Lower lobe of right lung (tissue), 2 donors: ENCODE measurements around the gene PDRG1. TPM values are rescaled to one million over a fixed set of nuclear protein-coding genes. Genes with fewer than 3 reads are reported as not detected.

Experiments used
- ATAC-seq, 2 donors: fragments of 200-7000 bp; cut with Tn5 transposase; one replicate each; pipeline ENCODE4 v1.9.1; 2020 to 2022; ENCODE audit warnings: mild to moderate bottlenecking in 2 of 2, moderate library complexity in 2 of 2
- DNase-seq: peaks from one replicate; pipeline ENCODE4 v3.0.0-alpha.2; 2020
- H3K27ac ChIP-seq: fragments of 200-600 bp; one replicate; pipeline ENCODE4 v1.8.0; 2022
- H3K27me3 ChIP-seq: fragments of 200-600 bp; one replicate; pipeline ENCODE4 v1.8.0; 2022; ENCODE audit warnings: low read depth
- H3K36me3 ChIP-seq: fragments of 200-600 bp; one replicate; pipeline ENCODE4 v1.8.0; 2022; ENCODE audit warnings: mild to moderate bottlenecking
- H3K4me1 ChIP-seq: fragments of 200-600 bp; one replicate; pipeline ENCODE4 v1.8.0; 2022
- H3K4me3 ChIP-seq: fragments of 200-600 bp; one replicate; pipeline ENCODE4 v1.8.0; 2022; ENCODE audit warnings: mild to moderate bottlenecking
- H3K9me3 ChIP-seq: fragments of 200-600 bp; one replicate; pipeline ENCODE4 v1.8.0; 2022
- CTCF ChIP-seq: fragments of 200-600 bp; IDR thresholded peaks from one replicate; pipeline ENCODE4 v1.8.0; 2022; ENCODE audit warnings: antibody characterized with exemption, mild to moderate bottlenecking
- intact Hi-C: fragments of 100-400 bp; cut with DNase I; formaldehyde crosslinking; loops from one replicate; pipeline ENCODE4 v1.11.0; 2022
- total RNA-seq: library from RNA; stranded (reverse); fragmentation: NEBNext Ultra II Directional; extraction: Animal tissue kit (Norgen Biotek cat#: 25700); gene quantifications from one replicate; pipeline ENCODE4 v1.2.1, GENCODE V29; 2021
- donor health status: DM: no; HTN: yes; CAD: no; lungs with severe emphysema.

Gene PDRG1
- total RNA-seq, 1 donor from 2014 or later: 9.4 TPM

- Histone ChIP-seq H3K4me1 (no peaks in the 10 kb centered on the region), H3K4me3 (no peak overlapping the region), H3K9me3 (no peaks in the 10 kb centered on the region), H3K36me3 (no peaks in the 10 kb centered on the region), H3K27me3 (no peaks in the 10 kb centered on the region), H3K27ac (no peak overlapping the region)
- no peak for ATAC-seq
- intact Hi-C loops: no loop called here
- TF ChIP-seq CTCF: no peak
- DNase-seq: no peak
Measured at GRCh38 chr20:31903627-31904386, 48.0 kb downstream of the PDRG1 start.

GRCh38 chr20:31901615-31902014 is 50.2 kb downstream of the PDRG1 start:
- no peaks in the 10 kb centered on the region for H3K27me3 ChIP-seq
- no peak overlapping the region for H3K4me3 ChIP-seq
- no peaks in the 10 kb centered on the region for H3K9me3 ChIP-seq
- TF ChIP-seq CTCF: no peak
- intact Hi-C loops: no loop called here
- no peaks in the 10 kb centered on the region for H3K36me3 ChIP-seq
- DNase-seq: no peak
- no peak overlapping the region for H3K27ac ChIP-seq
- ATAC-seq: no peak
- no peaks in the 10 kb centered on the region for H3K4me1 ChIP-seq

- Histone ChIP-seq H3K4me3 (no peak overlapping the region), H3K4me1 (peaks cover 11% of the 10 kb centered on the region), H3K27me3 (no peaks in the 10 kb centered on the region), H3K36me3 (no peaks in the 10 kb centered on the region), H3K27ac (no peak overlapping the region), H3K9me3 (no peaks in the 10 kb centered on the region)
- no peak for TF ChIP-seq CTCF
- intact Hi-C loops: no loop called here
- no peak for DNase-seq
- ATAC-seq: no peak
Measured at GRCh38 chr20:31897541-31897940, 54.3 kb downstream of the PDRG1 start.

GRCh38 chr20:31896049-31896448 is 55.8 kb downstream of the PDRG1 start:
- DNase-seq (no peak), ATAC-seq (no peak)
- Histone ChIP-seq H3K36me3 (no peaks in the 10 kb centered on the region), H3K27me3 (no peaks in the 10 kb centered on the region), H3K4me1 (peaks cover 11% of the 10 kb centered on the region), H3K4me3 (no peak overlapping the region), H3K27ac (no peak overlapping the region), H3K9me3 (no peaks in the 10 kb centered on the region)
- intact Hi-C loops: no loop called here
- no peak for TF ChIP-seq CTCF

- peaks cover 11% of the 10 kb centered on the region for H3K4me1 ChIP-seq
- H3K36me3 ChIP-seq: no peaks in the 10 kb centered on the region
- no peak for TF ChIP-seq CTCF
- no peaks in the 10 kb centered on the region for H3K27me3 ChIP-seq
- peak overlapping the region; percentile 71 for H3K27ac ChIP-seq
- ATAC-seq (peak; percentile 98 to 99), DNase-seq (peak; percentile 56)
- H3K9me3 ChIP-seq: no peaks in the 10 kb centered on the region
- no peak overlapping the region for H3K4me3 ChIP-seq
- intact Hi-C loops: no loop called here
Measured at GRCh38 chr20:31894980-31895675, 56.7 kb downstream of the PDRG1 start.

Other genes starting within 250 kb of the PDRG1 start
- gene BCL2L1, start 229.2 kb downstream of the PDRG1 start, total RNA-seq: 126 TPM
- gene TPX2, start 212.8 kb downstream of the PDRG1 start, total RNA-seq: 1.9 TPM
- not detected for gene MYLK2, start 132.7 kb downstream of the PDRG1 start, total RNA-seq
- gene FOXS1, start 106.4 kb downstream of the PDRG1 start, total RNA-seq: 1.1 TPM
- gene DUSP15, start 81.5 kb downstream of the PDRG1 start, total RNA-seq: 0.80 TPM
- 5.9 TPM for gene TTLL9, start 81.4 kb downstream of the PDRG1 start, total RNA-seq
- 0.06 TPM for gene XKR7, start 16.1 kb upstream of the PDRG1 start, total RNA-seq
- 18.8 TPM for gene CCM2L, start 58.4 kb upstream of the PDRG1 start, total RNA-seq
- gene HCK, start 100.2 kb upstream of the PDRG1 start, total RNA-seq: 99.9 TPM
- 49.7 TPM for gene TM9SF4, start 157.7 kb upstream of the PDRG1 start, total RNA-seq